K562 (cell line): Measurements from ENCODE around the gene SPATS2.
"Not testable (repeated sequence)": the region's sequence is repeated elsewhere in the genome, so short reads cannot be mapped to it uniquely, and the experiment has no call there.

Source experiments
- ATF3 ChIP-seq, 2 experiments: fragments of 450-650 bp in 1 of 2; sonication (generic) in 1 of 2; formaldehyde crosslinking in 1 of 2; IDR thresholded peaks in 1 of 2; conservative IDR thresholded peaks in 1 of 2; 2 replicates each; pipeline versions ENCODE4 v1.6.1 to v1.8.1; 2016 to 2023; ENCODE audit warnings: mild to moderate bottlenecking in 2 of 2, moderate library complexity in 2 of 2, inconsistent platforms in 1 of 2, missing genetic modification reagents in 1 of 2
- CTCF ChIP-seq, 3 experiments: IDR thresholded peaks in 2 of 3; conservative IDR thresholded peaks in 1 of 3; 2 replicates each; pipeline ENCODE4 v1.5.1; 2011 to 2012; ENCODE audit warnings: low read length in 3 of 3, mild to moderate bottlenecking in 3 of 3, control low read depth in 2 of 3, improper control_type of control experiment in 1 of 3, inconsistent platforms in 1 of 3, low read depth in 1 of 3, mixed read lengths in 1 of 3, moderate library complexity in 1 of 3; ENCODE audit not compliant: insufficient read depth in 2 of 3
- EHMT2 ChIP-seq: fragments of 450-650 bp; IDR thresholded peaks from 2 replicates; pipeline ENCODE4 v1.6.1; 2018; ENCODE audit warnings: antibody characterized with exemption
- MAX ChIP-seq: sonication (generic); formaldehyde crosslinking; IDR thresholded peaks from 2 replicates; pipeline ENCODE4 v1.9.0; 2022; ENCODE audit warnings: mild to moderate bottlenecking, missing genetic modification reagents
- MLX ChIP-seq, 2 experiments: fragments of 450-650 bp in 1 of 2; sonication (generic) in 1 of 2; formaldehyde crosslinking; conservative IDR thresholded peaks; 2 replicates each; pipeline versions ENCODE4 v1.4.0 to v1.8.1; 2020 to 2022; ENCODE audit warnings: mild to moderate bottlenecking in 1 of 2, missing genetic modification reagents in 1 of 2
- PHF20 ChIP-seq: fragments of 450-650 bp; IDR thresholded peaks from 2 replicates; pipeline ENCODE4 v1.6.1; 2018; ENCODE audit not compliant: partially characterized antibody
- POLR2A ChIP-seq: fragments of 450-650 bp; conservative IDR thresholded peaks from 2 replicates; pipeline ENCODE4 v1.6.1; 2016
- POLR2AphosphoS5 ChIP-seq: IDR thresholded peaks from 2 replicates; pipeline ENCODE4 v1.6.1; 2011; ENCODE audit warnings: mild to moderate bottlenecking, low read depth, low read length, moderate library complexity; ENCODE audit not compliant: control insufficient read depth, insufficient read depth
- PURB ChIP-seq: sonication (generic); formaldehyde crosslinking; IDR thresholded peaks from 2 replicates; pipeline ENCODE4 v1.9.0; 2021; ENCODE audit warnings: low read depth, mild to moderate bottlenecking, missing genetic modification reagents

- not testable (repeated sequence) for TF ChIP-seq PHF20; PURB (CRISPR knock-in tag); CTCF (IDR thresholded peaks at IDR 0.05 in 2 of 3, conservative IDR thresholded peaks at IDR 0.05 in 1 of 3; ENCODE audit: insufficient read depth in 2 of 3, low read depth in 1 of 3, low read length in 3 of 3); POLR2A; MLX (CRISPR knock-in tag; conservative IDR thresholded peaks at IDR 0.05); POLR2AphosphoS5; ATF3 (IDR thresholded peaks at IDR 0.05); ATF3 (CRISPR knock-in tag; conservative IDR thresholded peaks at IDR 0.05); MAX (CRISPR knock-in tag); EHMT2
Observed at GRCh38 chr12:49333778-49334177, 33.5 kb upstream of the SPATS2 start.
